Measurements from ENCODE around the gene NKX1-1.

The NKX1-1 gene

DNA sequence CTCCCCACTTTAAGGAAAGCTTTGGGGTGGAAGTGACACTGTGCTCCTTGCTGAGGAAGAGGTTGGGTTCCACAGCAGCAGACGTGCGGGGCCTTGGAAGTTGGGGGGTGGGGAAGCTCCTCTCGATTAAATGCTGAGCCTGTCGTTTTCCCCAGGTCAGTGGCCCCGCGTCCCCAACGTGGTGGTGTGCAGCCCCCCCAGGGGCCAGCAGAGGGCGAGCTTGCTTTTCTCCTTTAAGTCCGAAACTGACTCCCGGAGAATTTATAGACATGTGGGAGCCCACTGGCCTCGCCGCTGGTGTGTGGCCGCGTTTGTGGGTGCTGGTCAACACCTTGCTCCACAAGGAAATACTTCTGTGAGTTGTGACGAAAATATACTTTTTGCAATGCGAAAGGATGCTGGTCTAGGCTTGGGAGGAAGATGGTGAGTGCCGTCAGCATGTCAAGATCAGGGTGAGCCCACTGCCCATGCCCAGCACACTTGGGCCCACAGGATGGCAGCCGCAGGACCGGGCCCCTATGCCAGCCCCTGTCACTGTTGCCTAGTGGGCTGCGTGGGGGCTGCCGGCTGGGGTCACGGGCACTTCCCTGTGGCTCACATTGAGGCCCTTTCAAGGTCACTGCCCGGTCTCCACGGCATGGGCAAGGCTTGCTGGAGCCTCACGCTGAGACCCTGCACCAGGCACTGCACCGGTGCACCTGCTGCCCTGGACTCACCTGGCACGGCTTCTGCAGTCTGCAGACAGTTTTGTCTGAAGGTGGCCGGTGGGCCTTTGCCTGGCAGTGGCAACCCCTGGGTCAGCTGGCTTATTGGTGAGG, 49.9 kb downstream of the NKX1-1 start:
- no peak for DNase-seq

DNA sequence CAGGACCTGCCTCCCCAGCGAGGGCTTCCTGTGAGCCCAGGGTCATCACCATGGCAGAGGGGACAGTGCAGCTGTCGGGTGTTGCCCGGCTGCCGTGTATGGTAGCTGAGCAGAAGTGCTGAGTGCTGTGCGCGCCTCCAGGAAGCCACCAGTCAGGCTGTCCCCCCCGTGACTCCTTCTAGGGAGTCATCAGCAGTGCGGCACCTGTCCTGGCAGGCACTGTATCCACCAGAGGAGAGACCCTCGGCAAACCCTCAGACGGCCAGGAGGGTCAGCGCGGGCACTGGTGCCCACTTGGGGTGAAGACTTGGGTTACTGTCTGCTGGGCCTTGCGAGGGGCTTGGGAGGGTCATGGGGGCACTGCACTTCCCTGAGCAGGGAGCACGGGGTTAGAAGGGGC, 50.9 kb downstream of the NKX1-1 start:
- no peak for DNase-seq

DNA sequence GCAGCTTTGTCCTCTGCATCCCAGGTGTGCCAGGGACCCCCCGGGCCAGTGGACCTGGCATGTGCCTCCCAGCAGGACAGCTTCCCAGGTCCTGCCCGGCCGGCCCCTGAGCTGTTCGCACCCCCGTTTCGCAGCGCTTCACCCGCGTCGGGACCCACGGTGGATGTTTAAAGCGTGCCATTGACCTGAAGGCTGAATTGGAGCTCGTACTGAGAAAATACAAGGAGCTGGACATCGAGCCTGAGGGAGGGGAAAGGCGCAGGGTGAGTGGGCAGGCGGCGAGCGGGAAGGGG, 51.3 kb downstream of the NKX1-1 start:
- no peak for DNase-seq

DNA sequence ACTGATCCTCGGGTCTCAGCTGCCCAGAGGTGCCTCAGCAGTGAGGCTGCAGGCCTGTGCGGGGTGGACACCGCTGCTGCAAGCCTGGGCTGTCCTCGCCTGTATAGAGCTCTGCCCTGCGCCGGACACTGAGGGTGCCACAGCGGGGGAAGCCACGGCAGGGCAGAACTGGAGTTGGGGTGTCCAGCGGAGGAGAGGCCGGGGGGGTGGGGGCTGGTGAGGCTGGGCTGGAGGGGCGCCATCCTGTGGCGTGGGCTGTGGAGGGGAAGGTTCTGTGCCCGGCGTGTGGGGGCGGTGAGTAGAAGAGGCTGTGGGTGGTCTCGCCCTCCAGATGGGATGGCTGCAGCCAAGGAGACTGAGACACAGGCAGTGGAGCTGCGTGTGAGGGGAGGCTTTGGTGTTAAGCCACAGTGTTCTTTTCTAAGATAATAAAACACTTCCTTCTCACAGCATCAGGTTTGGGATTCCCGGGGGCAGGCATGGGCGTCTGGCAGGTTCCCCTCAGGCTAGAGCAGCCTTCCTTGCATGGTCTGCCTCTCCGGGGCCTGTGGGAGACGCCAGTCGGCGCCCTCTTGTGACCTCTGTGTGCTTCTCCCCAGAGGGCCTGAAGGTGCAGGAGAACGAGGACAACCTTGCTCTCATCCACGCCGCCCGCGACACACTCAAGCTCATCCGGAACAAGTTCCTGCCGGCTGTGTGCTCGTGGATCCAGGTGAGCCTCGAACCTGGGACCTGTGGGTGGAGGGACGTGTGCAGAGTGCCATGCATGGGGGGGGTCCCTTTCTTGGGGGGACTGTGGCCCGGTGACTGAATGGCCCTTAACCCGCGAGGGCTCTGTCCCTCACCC, 51.9 kb downstream of the NKX1-1 start:
- no peak for DNase-seq

DNA sequence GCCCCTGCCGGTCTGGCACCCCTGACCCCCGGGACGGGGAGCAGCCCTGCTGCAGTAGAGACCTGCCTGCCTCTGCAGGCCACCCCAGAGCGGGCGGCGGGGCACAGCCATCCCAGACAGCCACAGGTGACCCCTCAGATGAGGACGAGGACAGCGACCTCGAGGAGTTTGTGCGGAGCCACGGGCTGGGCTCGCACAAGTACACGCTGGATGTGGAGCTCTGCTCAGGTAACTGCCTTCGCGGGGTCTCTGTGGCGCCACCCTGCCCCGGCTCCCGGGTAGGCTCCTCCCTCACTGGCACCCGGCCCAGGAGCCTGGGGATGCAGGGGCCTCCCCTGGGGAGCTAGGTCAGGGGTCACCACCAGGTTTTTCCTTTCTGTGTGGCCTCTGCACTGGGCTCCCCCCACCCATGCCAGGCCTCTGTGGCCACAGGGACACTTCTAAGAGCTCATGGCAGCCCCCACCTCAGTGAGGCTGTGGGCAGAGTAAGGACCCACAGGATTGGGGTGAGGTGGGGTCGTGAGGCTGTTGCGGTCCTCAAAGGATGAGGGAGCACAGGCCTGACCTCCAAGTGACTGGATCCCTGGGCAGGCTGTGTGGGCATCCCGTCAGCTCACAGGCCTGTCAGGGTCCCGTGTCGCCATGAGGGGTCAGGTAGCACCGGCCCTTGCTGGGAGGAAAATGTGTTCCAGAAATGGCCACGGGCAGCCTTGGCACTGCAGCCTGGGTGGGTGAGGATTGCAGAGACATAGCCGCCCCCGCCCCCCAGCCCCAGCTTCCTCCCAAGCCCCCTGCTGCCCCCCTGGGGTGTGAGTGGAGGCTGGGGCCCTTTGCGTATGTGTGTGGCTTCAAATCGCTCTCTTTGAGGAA, 52.8 kb downstream of the NKX1-1 start:
- no peak for DNase-seq
